Measurements from ENCODE around the gene SLC36A1. TPM values are rescaled to one million over a fixed set of nuclear protein-coding genes. Genes with fewer than 3 reads are reported as not detected.

The SLC36A1 gene
- total and polyA plus RNA-seq, 2 experiments from 2014 or later, result 10.9 to 19.5 TPM

DNA sequence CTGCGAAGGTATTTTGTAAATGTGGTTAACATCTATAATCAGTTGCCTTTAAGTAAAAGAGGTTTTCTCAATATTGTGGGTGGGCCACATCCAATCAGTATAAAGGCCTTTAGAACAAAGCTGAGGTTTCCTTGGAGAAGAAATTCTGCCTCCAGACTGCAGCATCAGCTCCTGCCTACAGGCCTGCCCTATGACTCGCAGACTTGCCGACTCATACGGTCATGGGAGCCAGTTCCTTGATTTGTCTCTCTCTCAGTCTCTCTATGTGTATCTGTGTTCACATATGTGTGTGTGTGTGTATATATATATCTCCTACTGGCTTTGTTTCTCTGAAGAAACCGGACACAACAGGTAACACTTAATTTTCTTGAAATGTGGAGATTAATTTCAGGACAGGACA, 45.3 kb downstream of the SLC36A1 start:
- Histone ChIP-seq H3K9me2 (replicated peaks; ENCODE audit: insufficient read depth) (no peaks in the 10 kb centered on the region), H3K9me3 (ENCODE audit: low read depth) (no peaks in the 10 kb centered on the region), H3K36me3 (replicated peaks; ENCODE audit: insufficient read depth, low read depth) (no peaks in the 10 kb centered on the region), H3K4me3 (no peak overlapping the region), H2AFZ (no peak overlapping the region), H3K27me3 (no peaks in the 10 kb centered on the region), H3K4me1 (ENCODE audit: insufficient read depth) (no peaks in the 10 kb centered on the region), H3K79me2 (no peaks in the 10 kb centered on the region), H3K27ac (no peak overlapping the region), H4K20me1 (ENCODE audit: insufficient read depth, poor library complexity, severe bottlenecking) (no peaks in the 10 kb centered on the region), H3K4me2 (no peak overlapping the region)
- DNase-seq (ENCODE audit: low spot score), result no peak
- 94% methylated on average over 5 of the region's 5 CpGs for WGBS (ENCODE audit: low lambda C conversion rate, missing lambda C conversion rate)
- TF ChIP-seq EZH2 (IDR thresholded peaks at IDR 0.05; ENCODE audit: borderline replicate concordance), result no peak
- no peak for TF ChIP-seq EZH2phosphoT487 (IDR thresholded peaks at IDR 0.05; ENCODE audit: low read depth, severe bottlenecking, unreplicated experiment)
- TF ChIP-seq CTCF (IDR thresholded peaks at IDR 0.05; ENCODE audit: poor library complexity), result no peak

- Histone ChIP-seq H4K20me1 (ENCODE audit: insufficient read depth, poor library complexity, severe bottlenecking) (no peaks in the 10 kb centered on the region), H3K9me2 (replicated peaks; ENCODE audit: insufficient read depth) (no peaks in the 10 kb centered on the region), H3K27me3 (no peaks in the 10 kb centered on the region), H3K4me1 (ENCODE audit: insufficient read depth) (no peaks in the 10 kb centered on the region), H2AFZ (no peak overlapping the region), H3K79me2 (no peaks in the 10 kb centered on the region), H3K36me3 (replicated peaks; ENCODE audit: insufficient read depth, low read depth) (no peaks in the 10 kb centered on the region), H3K4me3 (no peak overlapping the region), H3K4me2 (no peak overlapping the region), H3K27ac (no peak overlapping the region), H3K9me3 (ENCODE audit: low read depth) (no peaks in the 10 kb centered on the region)
- WGBS (ENCODE audit: low lambda C conversion rate, missing lambda C conversion rate), result 97% methylated on average over 2 of the region's 2 CpGs
- TF ChIP-seq CTCF (IDR thresholded peaks at IDR 0.05; ENCODE audit: poor library complexity) (no peak), EZH2 (IDR thresholded peaks at IDR 0.05; ENCODE audit: borderline replicate concordance) (no peak)
- no peak for DNase-seq (ENCODE audit: low spot score)
These were observed 46.3 kb downstream of the SLC36A1 start for GRCh38 chr5:151493665-151494064.

- no peaks in the 10 kb centered on the region for H3K79me2 ChIP-seq
- no peaks in the 10 kb centered on the region for H3K27me3 ChIP-seq
- WGBS (ENCODE audit: low lambda C conversion rate, missing lambda C conversion rate), result 96% methylated on average over 2 of the region's 2 CpGs
- no peaks in the 10 kb centered on the region for H4K20me1 ChIP-seq (ENCODE audit: insufficient read depth, poor library complexity, severe bottlenecking)
- no peak overlapping the region for H3K4me3 ChIP-seq
- no peaks in the 10 kb centered on the region for H3K9me2 ChIP-seq (replicated peaks; ENCODE audit: insufficient read depth)
- H3K27ac ChIP-seq, result no peak overlapping the region
- H2AFZ ChIP-seq, result no peak overlapping the region
- TF ChIP-seq EZH2phosphoT487 (IDR thresholded peaks at IDR 0.05; ENCODE audit: low read depth, severe bottlenecking, unreplicated experiment) (no peak), CTCF (IDR thresholded peaks at IDR 0.05; ENCODE audit: poor library complexity) (no peak), EZH2 (IDR thresholded peaks at IDR 0.05; ENCODE audit: borderline replicate concordance) (no peak)
- no peaks in the 10 kb centered on the region for H3K36me3 ChIP-seq (replicated peaks; ENCODE audit: insufficient read depth, low read depth)
- no peaks in the 10 kb centered on the region for H3K4me1 ChIP-seq (ENCODE audit: insufficient read depth)
- no peak for DNase-seq (ENCODE audit: low spot score)
- no peaks in the 10 kb centered on the region for H3K9me3 ChIP-seq (ENCODE audit: low read depth)
- H3K4me2 ChIP-seq, result no peak overlapping the region
These were observed 47.9 kb downstream of the SLC36A1 start for GRCh38 chr5:151495320-151495719.

DNA sequence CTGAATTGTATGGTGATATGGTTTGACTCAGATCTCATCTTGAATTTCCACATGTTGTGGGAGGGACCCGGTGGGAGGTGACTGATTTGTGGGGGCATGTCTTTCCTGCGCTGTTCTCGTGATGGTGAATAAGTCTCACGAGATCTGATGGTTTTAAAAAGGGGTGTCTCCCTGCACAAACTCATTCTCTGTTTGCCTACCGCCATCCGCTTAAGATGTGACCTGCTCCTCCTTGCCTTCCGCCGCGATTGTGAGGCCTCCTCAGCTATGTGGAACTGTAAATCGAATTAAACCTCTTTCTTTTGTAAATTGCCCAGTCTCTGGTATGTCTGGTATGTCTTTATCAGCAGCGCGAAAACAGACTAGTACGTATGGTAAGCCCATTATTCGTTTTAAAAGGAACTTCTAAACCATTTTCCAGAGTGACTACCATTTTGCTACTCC, 48.7 kb downstream of the SLC36A1 start:
- no peak for DNase-seq (ENCODE audit: low spot score)
- no peaks in the 10 kb centered on the region for H4K20me1 ChIP-seq (ENCODE audit: insufficient read depth, poor library complexity, severe bottlenecking)
- no peaks in the 10 kb centered on the region for H3K36me3 ChIP-seq (replicated peaks; ENCODE audit: insufficient read depth, low read depth)
- H2AFZ ChIP-seq, result no peak overlapping the region
- no peaks in the 10 kb centered on the region for H3K9me3 ChIP-seq (ENCODE audit: low read depth)
- no peak overlapping the region for H3K27ac ChIP-seq
- H3K79me2 ChIP-seq, result no peaks in the 10 kb centered on the region
- H3K9me2 ChIP-seq (replicated peaks; ENCODE audit: insufficient read depth), result no peaks in the 10 kb centered on the region
- H3K4me3 ChIP-seq, result no peak overlapping the region
- 44% methylated on average over 14 of the region's 14 CpGs for WGBS (ENCODE audit: low lambda C conversion rate, missing lambda C conversion rate)
- H3K4me2 ChIP-seq, result no peak overlapping the region
- no peak for TF ChIP-seq EZH2phosphoT487 (IDR thresholded peaks at IDR 0.05; ENCODE audit: low read depth, severe bottlenecking, unreplicated experiment)
- no peak for TF ChIP-seq CTCF (IDR thresholded peaks at IDR 0.05; ENCODE audit: poor library complexity)
- H3K4me1 ChIP-seq (ENCODE audit: insufficient read depth), result no peaks in the 10 kb centered on the region
- H3K27me3 ChIP-seq, result no peaks in the 10 kb centered on the region
